ENCODE results near the gene MAP1B. TPM values are rescaled to one million over a fixed set of nuclear protein-coding genes. Genes with fewer than 3 reads are reported as not detected.

MAP1B gene
- polyA plus RNA-seq, 2 of the 4 experiments (the other 2 are of a cell fraction) = 40.2 to 73.0 TPM

GRCh38 chr5:72256536-72256935 lies 149.3 kb downstream of the MAP1B start (continued):
- TF ChIP-seq MAX (IDR thresholded peaks at IDR 0.05) (no peak), CHD2 (IDR thresholded peaks at IDR 0.05; ENCODE audit: low read length, partially characterized antibody) (no peak), EHMT2 (IDR thresholded peaks at IDR 0.05; ENCODE audit: low read depth) (no peak), CBX2 (IDR thresholded peaks at IDR 0.05; ENCODE audit: borderline replicate concordance, low read depth) (no peak)
- TF ChIP-seq, protein P1, sequence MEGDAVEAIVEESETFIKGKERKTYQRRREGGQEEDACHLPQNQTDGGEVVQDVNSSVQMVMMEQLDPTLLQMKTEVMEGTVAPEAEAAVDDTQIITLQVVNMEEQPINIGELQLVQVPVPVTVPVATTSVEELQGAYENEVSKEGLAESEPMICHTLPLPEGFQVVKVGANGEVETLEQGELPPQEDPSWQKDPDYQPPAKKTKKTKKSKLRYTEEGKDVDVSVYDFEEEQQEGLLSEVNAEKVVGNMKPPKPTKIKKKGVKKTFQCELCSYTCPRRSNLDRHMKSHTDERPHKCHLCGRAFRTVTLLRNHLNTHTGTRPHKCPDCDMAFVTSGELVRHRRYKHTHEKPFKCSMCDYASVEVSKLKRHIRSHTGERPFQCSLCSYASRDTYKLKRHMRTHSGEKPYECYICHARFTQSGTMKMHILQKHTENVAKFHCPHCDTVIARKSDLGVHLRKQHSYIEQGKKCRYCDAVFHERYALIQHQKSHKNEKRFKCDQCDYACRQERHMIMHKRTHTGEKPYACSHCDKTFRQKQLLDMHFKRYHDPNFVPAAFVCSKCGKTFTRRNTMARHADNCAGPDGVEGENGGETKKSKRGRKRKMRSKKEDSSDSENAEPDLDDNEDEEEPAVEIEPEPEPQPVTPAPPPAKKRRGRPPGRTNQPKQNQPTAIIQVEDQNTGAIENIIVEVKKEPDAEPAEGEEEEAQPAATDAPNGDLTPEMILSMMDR (IDR thresholded peaks at IDR 0.05) = no peak

Small RNAs within 50 kb of the gene (small RNA-seq; reads per million reads assigned to genes)
- gene MIR4803 = 0 to 5.6 (median 2.8) reads per million in 6 experiments

Other genes starting within 250 kb of the MAP1B start
- gene MRPS27, start 212.8 kb downstream of the MAP1B start, polyA plus RNA-seq (2011; rRNA removed) = 141 and 160 TPM in 2 replicates
- gene MRPS27, start 212.8 kb downstream of the MAP1B start, polyA plus RNA-seq (2017; fragmentation: RNase III; extraction: RNeasy Plus Mini Kit Qiagen cat#74134 plus additional on column Dnase treatment) = 73.8 to 81.1 TPM (median 81.0 TPM) in 3 replicates
- gene PTCD2, start 212.9 kb downstream of the MAP1B start, polyA plus RNA-seq (2011; rRNA removed) = 26.5 and 31.1 TPM in 2 replicates
- 12.6 to 14.4 TPM (median 13.2 TPM) in 3 replicates for gene PTCD2, start 212.9 kb downstream of the MAP1B start, polyA plus RNA-seq (2017; fragmentation: RNase III; extraction: RNeasy Plus Mini Kit Qiagen cat#74134 plus additional on column Dnase treatment)